Peyer's patch (tissue), 4 donors: ENCODE measurements around the gene LIN37. TPM values are rescaled to one million over a fixed set of nuclear protein-coding genes. Genes with fewer than 3 reads are reported as not detected.

ENCODE experiments used
- DNase-seq, 3 donors: peaks; one replicate each; pipeline ENCODE4 v3.0.0-alpha.2; 2017 to 2019
- H3K27ac ChIP-seq, 4 donors: fragments of 200-600 bp; sonication (generic); one replicate each; pipeline ENCODE4 v1.5.1; 2016 to 2019
- H3K27me3 ChIP-seq, 2 donors: fragments of 200-600 bp; sonication (generic); one replicate each; pipeline ENCODE4 v1.5.1; 2019
- H3K36me3 ChIP-seq, 3 donors: fragments of 200-600 bp; sonication (generic); one replicate each; pipeline ENCODE4 v1.5.1; 2016 to 2019
- H3K4me1 ChIP-seq, 4 donors: fragments of 200-600 bp; sonication (generic); one replicate each; pipeline ENCODE4 v1.5.1; 2016 to 2019
- H3K4me3 ChIP-seq, 4 donors: fragments of 200-600 bp; sonication (generic); 1 replicate in 3 of 4; 2 replicates in 1 of 4; pipeline ENCODE4 v1.5.1; 2016 to 2019; ENCODE audit warnings: mild to moderate bottlenecking in 1 of 4
- H3K9me3 ChIP-seq, 4 donors: fragments of 200-600 bp; sonication (generic); one replicate each; pipeline ENCODE4 v1.5.1; 2016 to 2019; ENCODE audit warnings: mild to moderate bottlenecking in 1 of 4
- CTCF ChIP-seq, 6 experiments: fragments of 450-650 bp in 4 of 6; fragments of 200-600 bp in 2 of 6; sonication (generic) in 1 of 6; IDR thresholded peaks; one replicate each; pipeline ENCODE4 v1.5.1; 2017 to 2019; ENCODE audit warnings: antibody characterized with exemption in 6 of 6, mild to moderate bottlenecking in 3 of 6, moderate library complexity in 1 of 6
- POLR2A ChIP-seq, 2 donors: fragments of 450-650 bp; IDR thresholded peaks; one replicate each; pipeline ENCODE4 v1.5.1; 2017; ENCODE audit warnings: antibody characterized with exemption in 2 of 2, mild to moderate bottlenecking in 2 of 2, moderate library complexity in 2 of 2
- total RNA-seq, 4 donors: library from RNA; depleted of rRNA; stranded (reverse); fragments of >200 nt; gene quantifications; one replicate each; pipeline ENCODE4 v1.1.0, GENCODE V29; 2016

The LIN37 gene
- total RNA-seq, 4 donors from 2014 or later = 11.6 to 30.5 (median 20.2) TPM

- TF ChIP-seq CTCF (IDR thresholded peaks at IDR 0.05) = no peak
- TF ChIP-seq POLR2A (IDR thresholded peaks at IDR 0.05) = no peak
- peaks cover 0 to 51% (median 0%) of the 10 kb centered on the region in 3 donors for H3K36me3 ChIP-seq
- H3K27me3 ChIP-seq = no peaks in the 10 kb centered on the region
- H3K9me3 ChIP-seq = no peaks in the 10 kb centered on the region
- no peak for DNase-seq
- peaks cover 0 to 25% (median 10%) of the 10 kb centered on the region in 4 donors for H3K4me1 ChIP-seq
- H3K4me3 ChIP-seq = peak overlapping the region; percentile 53 to 78 (median 66)
- H3K27ac ChIP-seq = peak overlapping the region; percentile 47 to 98 (median 80)
Observed at GRCh38 chr19:35739275-35740107, 8.9 kb upstream of the LIN37 start.

GRCh38 chr19:35740108-35740422 is 8.3 kb upstream of the LIN37 start:
- Histone ChIP-seq H3K4me3 (peak overlapping the region; percentile 53 to 78 (median 66)), H3K4me1 (peaks cover 0 to 25% (median 11%) of the 10 kb centered on the region in 4 donors), H3K27ac (peak overlapping the region; percentile 47 to 98 (median 80)), H3K27me3 (no peaks in the 10 kb centered on the region), H3K36me3 (peaks cover 0 to 45% (median 0%) of the 10 kb centered on the region in 3 donors), H3K9me3 (no peaks in the 10 kb centered on the region)
- DNase-seq = no peak
- TF ChIP-seq POLR2A (IDR thresholded peaks at IDR 0.05) (no peak), CTCF (IDR thresholded peaks at IDR 0.05) (no peak)

GRCh38 chr19:35740423-35741202 is 7.8 kb upstream of the LIN37 start:
- Histone ChIP-seq H3K4me1 (peaks cover 0 to 26% (median 11%) of the 10 kb centered on the region in 4 donors), H3K27me3 (no peaks in the 10 kb centered on the region)
- peak; percentile 13 to 30 for TF ChIP-seq POLR2A (IDR thresholded peaks at IDR 0.05)
- TF ChIP-seq CTCF (IDR thresholded peaks at IDR 0.05) = peak in 2 of 6 experiments; percentile 18 to 30

GRCh38 chr19:35741203-35741515 is 7.2 kb upstream of the LIN37 start:
- no peak for DNase-seq
- H3K27me3 ChIP-seq = no peaks in the 10 kb centered on the region
- H3K9me3 ChIP-seq = no peaks in the 10 kb centered on the region
- H3K4me3 ChIP-seq = peak overlapping the region; percentile 53 to 78 (median 66)
- TF ChIP-seq CTCF (IDR thresholded peaks at IDR 0.05) (no peak), POLR2A (IDR thresholded peaks at IDR 0.05) (no peak)
- peaks cover 0 to 36% (median 0%) of the 10 kb centered on the region in 3 donors for H3K36me3 ChIP-seq
- peak overlapping the region; percentile 85 to 98 (median 90) for H3K27ac ChIP-seq
- H3K4me1 ChIP-seq = peaks cover 0 to 31% (median 14%) of the 10 kb centered on the region in 4 donors

More at GRCh38 chr19:35740423-35741202, 7.8 kb upstream of the LIN37 start:
- Histone ChIP-seq H3K36me3 (peaks cover 0 to 40% (median 0%) of the 10 kb centered on the region in 3 donors), H3K9me3 (no peaks in the 10 kb centered on the region), H3K4me3 (peak overlapping the region; percentile 53 to 78 (median 66)), H3K27ac (peak overlapping the region; percentile 85 to 98 (median 90))
- DNase-seq = peak; percentile 98 to 100 (median 99)

GRCh38 chr19:35742121-35742724 is 6.2 kb upstream of the LIN37 start, which contains the start of gene IGFLR1:
IGFLR1 (minus strand) TSS chr19:35742452; CDS start chr19:35741180, 1,272 bp downstream.
- no peak for TF ChIP-seq CTCF (IDR thresholded peaks at IDR 0.05)
- no peak for TF ChIP-seq POLR2A (IDR thresholded peaks at IDR 0.05)

More at GRCh38 chr19:35742121-35742724, 6.2 kb upstream of the LIN37 start, which contains the start of gene IGFLR1:
- H3K4me1 ChIP-seq = peaks cover 0 to 34% (median 19%) of the 10 kb centered on the region in 4 donors
- H3K27me3 ChIP-seq = no peaks in the 10 kb centered on the region
- peak in 2 of 3 donors; percentile 81 to 83 for DNase-seq
- no peaks in the 10 kb centered on the region for H3K9me3 ChIP-seq
- peaks cover 0 to 26% (median 0%) of the 10 kb centered on the region in 3 donors for H3K36me3 ChIP-seq
- H3K27ac ChIP-seq = peak within 1 kb of the TSS; percentile 85 to 98 (median 90)
- H3K4me3 ChIP-seq = peak within 1 kb of the TSS; percentile 53 to 78 (median 66)
